ENCODE measurements around the gene KIAA0753.

- TF ChIP-seq CTCF (IDR thresholded peaks at IDR 0.05; ENCODE audit: low read length) (no peak), EZH2 (IDR thresholded peaks at IDR 0.05; ENCODE audit: borderline replicate concordance, low read length) (no peak)
Observed at GRCh38 chr17:6596081-6596480, 44.4 kb downstream of the KIAA0753 start.
